Psoas muscle (tissue), 8 donors: ENCODE measurements around the gene MYO7A. TPM values are rescaled to one million over a fixed set of nuclear protein-coding genes. Genes with fewer than 3 reads are reported as not detected.

ENCODE experiments used
- ATAC-seq, 4 donors: fragments of 200-7000 bp; cut with Tn5 transposase; one replicate each; pipeline ENCODE4 v1.9.1; 2020; ENCODE audit warnings: moderate library complexity in 3 of 4, mild to moderate bottlenecking in 2 of 4
- DNase-seq, 2 donors: peaks; one replicate each; pipeline ENCODE4 v3.0.0-alpha.2; 2020
- H3K27ac ChIP-seq: fragments of 200-600 bp; one replicate; pipeline ENCODE4 v1.8.0; 2022
- H3K27me3 ChIP-seq, 3 donors: fragments of 200-600 bp in 1 of 3; one replicate each; pipeline versions ENCODE4 v1.6.1 to v1.8.0; 2013 to 2022; ENCODE audit warnings: low read length in 2 of 3, mild to moderate bottlenecking in 2 of 3, moderate library complexity in 1 of 3; ENCODE audit not compliant: insufficient read depth in 3 of 3
- H3K36me3 ChIP-seq, 2 donors: fragments of 200-600 bp in 1 of 2; one replicate each; pipeline versions ENCODE4 v1.6.1 to v1.8.0; 2013 to 2022; ENCODE audit warnings: low read depth in 1 of 2, mild to moderate bottlenecking in 1 of 2, moderate library complexity in 1 of 2; ENCODE audit not compliant: insufficient read depth in 1 of 2
- H3K4me1 ChIP-seq: fragments of 200-600 bp; one replicate; pipeline ENCODE4 v1.8.0; 2022
- H3K4me3 ChIP-seq: fragments of 200-600 bp; one replicate; pipeline ENCODE4 v1.8.0; 2022; ENCODE audit warnings: mild to moderate bottlenecking
- H3K9me3 ChIP-seq: fragments of 200-600 bp; one replicate; pipeline ENCODE4 v1.8.0; 2022
- CTCF ChIP-seq: fragments of 200-600 bp; IDR thresholded peaks from one replicate; pipeline ENCODE4 v1.8.0; 2022; ENCODE audit warnings: antibody characterized with exemption
- WGBS, 3 donors: extraction: QIAGEN DNeasy Blood & Tissue Kit; methylation state at CpG; one replicate each; pipeline versions ENCODE4 v1.1.6 to v1.1.7; 2013; 5-methylcytosine and 5-hydroxymethylcytosine counted together
- intact Hi-C, 2 donors: fragments of 100-400 bp; cut with DNase I; formaldehyde crosslinking; loops; one replicate each; pipeline versions ENCODE4 v1.11.0 to v1.14.2; 2022
- polyA plus RNA-seq, 3 donors: library from polyadenylated mRNA; stranded (reverse); fragments of 200-250 nt; gene quantifications; one replicate each; pipeline ENCODE4 v1.2.3, GENCODE V29; 2013
- total RNA-seq, 4 donors: library from RNA; stranded (reverse); fragmentation: NEBNext Ultra II Directional in 2 of 4; extraction: Animal tissue kit (Norgen Biotek cat#: 25700) in 2 of 4; gene quantifications; one replicate each; pipeline versions ENCODE4 v1.2.1 to v1.2.4, GENCODE V29; 2021 to 2023
- donor health status: healthy with polysubstance abuse.
- donor health status: DM: no; HTN: no; CAD: no; lungs with moderate emphysema.
- donor health status: Bipolar disorder and iron deficiency.
- donor health status: healthy.
- donor health status: DM: yes; HTN: yes; CAD: no.
- donor health status: DM: no; HTN: no; CAD: no.
- donor health status: DM: no; HTN: no; CAD: no.
- donor health status: DM: yes; HTN: yes; CAD: no.

The MYO7A gene
- total and polyA plus RNA-seq, 7 donors = 0.62 to 3.0 (median 2.3) TPM

- H3K27ac ChIP-seq = no peak overlapping the region
- H3K27me3 ChIP-seq = no peaks in the 10 kb centered on the region
- intact Hi-C loops = no loop called here
- H3K9me3 ChIP-seq = no peaks in the 10 kb centered on the region
- H3K36me3 ChIP-seq = no peaks in the 10 kb centered on the region
- H3K4me3 ChIP-seq = no peak overlapping the region
- no peak for ATAC-seq
- 83 to 88% (median 84%) methylated on average over 11 of the region's 11 CpGs for WGBS, 3 donors
- no peak for DNase-seq
- TF ChIP-seq CTCF = no peak
- H3K4me1 ChIP-seq = no peaks in the 10 kb centered on the region
These were observed 73.3 kb downstream of the MYO7A start for GRCh38 chr11:77201370-77201769.

GRCh38 chr11:77201991-77202841, 74.2 kb downstream of the MYO7A start:
- peak in 1 of 2 donors; percentile 46 for DNase-seq
- intact Hi-C loops = no loop called here
- ATAC-seq = no peak

GRCh38 chr11:77202941-77203900, 75.2 kb downstream of the MYO7A start:
- DNase-seq (peak in 1 of 2 donors; percentile 38), ATAC-seq (no peak)
- no peaks in the 10 kb centered on the region for H3K4me1 ChIP-seq
- intact Hi-C loops = no loop called here
- no peaks in the 10 kb centered on the region for H3K9me3 ChIP-seq
- H3K36me3 ChIP-seq = no peaks in the 10 kb centered on the region
- H3K27ac ChIP-seq = no peak overlapping the region
- 88 to 92% (median 89%) methylated on average over 24 to 25 of the region's 25 CpGs for WGBS, 3 donors
- TF ChIP-seq CTCF = no peak
- H3K27me3 ChIP-seq = no peaks in the 10 kb centered on the region
- no peak overlapping the region for H3K4me3 ChIP-seq

More at GRCh38 chr11:77201991-77202841, 74.2 kb downstream of the MYO7A start:
- Histone ChIP-seq H3K27me3 (no peaks in the 10 kb centered on the region), H3K9me3 (no peaks in the 10 kb centered on the region), H3K4me1 (no peaks in the 10 kb centered on the region), H3K4me3 (no peak overlapping the region), H3K27ac (no peak overlapping the region), H3K36me3 (no peaks in the 10 kb centered on the region)
- WGBS, 3 donors = 90 to 95% (median 94%) methylated on average over 23 of the region's 23 CpGs
- TF ChIP-seq CTCF = no peak

- WGBS, 3 donors = 79 to 84% (median 83%) methylated on average over 20 of the region's 20 CpGs
- no peak for TF ChIP-seq CTCF
- intact Hi-C loops = no loop called here
- ATAC-seq (no peak), DNase-seq (no peak)
- Histone ChIP-seq H3K36me3 (no peaks in the 10 kb centered on the region), H3K27me3 (no peaks in the 10 kb centered on the region), H3K9me3 (no peaks in the 10 kb centered on the region), H3K4me1 (no peaks in the 10 kb centered on the region), H3K27ac (no peak overlapping the region), H3K4me3 (no peak overlapping the region)
These were observed 76.1 kb downstream of the MYO7A start for GRCh38 chr11:77203901-77204753.
